Activated CD4-positive, alpha-beta T cell treated with anti-CD3 and anti-CD28 coated beads for 36 hours (primary cell): ENCODE results near the gene ERO1B. TPM values are rescaled to one million over a fixed set of nuclear protein-coding genes. Genes with fewer than 3 reads are reported as not detected.
A peak's percentile ranks its signal among the peaks of the same experiment; 100 is the strongest.

ENCODE experiments used
- ATAC-seq: fragments of 200-7000 bp; cut with Tn5 transposase; one replicate; pipeline ENCODE4 v1.10.0; 2021; ENCODE audit warnings: mild to moderate bottlenecking, moderate library complexity
- CTCF ChIA-PET: fragments of 350-600 bp; sonication (Branson Sonifier 250); formaldehyde crosslinking; loops from one replicate; lab custom pipeline; 2021; ENCODE audit warnings: antibody characterized with exemption; lab: Charles Lee
- POLR2A ChIA-PET: fragments of 350-600 bp; sonication (Branson Sonifier 250); formaldehyde crosslinking; loops from one replicate; lab custom pipeline; 2021; ENCODE audit warnings: antibody characterized with exemption, inconsistent platforms; lab: Charles Lee
- DNase-seq: peaks from one replicate; pipeline ENCODE4 v3.0.0-alpha.2; 2020
- H3K27ac Mint-ChIP-seq: one replicate; pipeline ENCODE4 v1.8.0; 2021; ENCODE audit warnings: mixed read lengths
- H3K27me3 Mint-ChIP-seq: one replicate; pipeline ENCODE4 v1.8.0; 2021; ENCODE audit warnings: mixed read lengths
- H3K36me3 Mint-ChIP-seq: one replicate; pipeline ENCODE4 v1.8.0; 2021; ENCODE audit warnings: low read depth, mixed read lengths
- H3K4me1 Mint-ChIP-seq: one replicate; pipeline ENCODE4 v1.8.0; 2021; ENCODE audit warnings: mixed read lengths
- H3K4me3 Mint-ChIP-seq: one replicate; pipeline ENCODE4 v1.8.0; 2021; ENCODE audit warnings: mild to moderate bottlenecking, moderate library complexity, mixed read lengths
- H3K9me3 Mint-ChIP-seq: one replicate; pipeline ENCODE4 v1.8.0; 2021; ENCODE audit warnings: low read depth, mixed read lengths
- intact Hi-C, 2 experiments: fragments of 100-400 bp; cut with DNase I in 1 of 2; cut with micrococcal nuclease in 1 of 2; formaldehyde crosslinking; loops; one replicate each; pipeline versions ENCODE4 v1.14.2 to v1.15.1; 2022 to 2024; cut with DNase I, micrococcal nuclease
- total RNA-seq, 2 experiments: library from RNA; stranded (reverse); gene quantifications; one replicate each; pipeline ENCODE4 v1.2.3, GENCODE V29; 2021

Gene ERO1B
- total RNA-seq, 2 experiments from 2014 or later = 2.2 to 2.8 TPM

DNA sequence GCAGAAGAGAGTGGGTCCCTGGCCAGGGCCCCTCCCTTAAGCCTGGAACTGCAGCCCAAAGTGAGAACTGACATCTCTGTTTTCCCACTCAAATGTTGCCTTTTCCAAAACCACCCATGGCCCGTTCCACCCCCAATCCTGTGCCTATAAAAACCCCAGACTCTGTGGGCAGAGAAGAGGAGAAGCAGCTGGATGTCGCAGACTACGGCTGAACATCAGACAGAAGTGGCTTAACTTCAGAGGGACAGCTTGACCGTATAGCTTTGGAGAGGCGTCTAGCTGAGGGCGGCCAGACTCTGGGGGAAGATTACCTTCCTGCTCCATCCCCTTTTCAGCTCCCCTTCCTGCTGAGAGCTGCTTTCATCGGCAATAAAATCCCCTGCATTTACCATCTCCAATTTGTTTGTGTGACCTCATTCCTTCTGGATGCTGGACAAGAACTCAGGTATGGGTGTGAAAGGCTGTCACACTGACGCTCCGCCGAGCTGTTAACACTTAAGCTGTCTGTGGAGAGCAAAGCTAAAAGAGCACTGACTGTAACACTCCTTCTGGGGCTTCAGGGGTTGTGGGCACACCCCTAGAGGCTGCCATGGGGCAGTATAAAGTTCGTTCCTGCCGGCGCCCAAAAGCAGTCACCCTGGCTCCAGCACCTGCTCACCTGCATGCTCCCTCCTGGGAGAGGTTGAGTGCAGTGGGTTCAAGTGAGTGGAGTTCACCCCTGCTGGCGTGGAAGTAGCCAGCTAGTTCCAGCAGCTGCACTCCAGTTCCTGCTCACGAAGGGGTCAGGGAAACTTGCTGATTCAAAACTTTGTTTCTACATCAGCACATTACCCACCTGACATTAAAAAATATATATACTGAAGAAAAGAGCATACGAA is 19.6 kb upstream of the ERO1B start:
- H3K27me3 Mint-ChIP-seq = peaks cover 2% of the 10 kb centered on the region
- ATAC-seq (no peak), DNase-seq (no peak)
- no peaks in the 10 kb centered on the region for H3K9me3 Mint-ChIP-seq
- H3K4me1 Mint-ChIP-seq = peaks cover 5% of the 10 kb centered on the region
- H3K36me3 Mint-ChIP-seq = no peaks in the 10 kb centered on the region
- no peak overlapping the region for H3K4me3 Mint-ChIP-seq
- H3K27ac Mint-ChIP-seq = no peak overlapping the region
- intact Hi-C loops = no loop called here
- ChIA-PET CTCF (no interaction called here), POLR2A (no interaction called here)

DNA sequence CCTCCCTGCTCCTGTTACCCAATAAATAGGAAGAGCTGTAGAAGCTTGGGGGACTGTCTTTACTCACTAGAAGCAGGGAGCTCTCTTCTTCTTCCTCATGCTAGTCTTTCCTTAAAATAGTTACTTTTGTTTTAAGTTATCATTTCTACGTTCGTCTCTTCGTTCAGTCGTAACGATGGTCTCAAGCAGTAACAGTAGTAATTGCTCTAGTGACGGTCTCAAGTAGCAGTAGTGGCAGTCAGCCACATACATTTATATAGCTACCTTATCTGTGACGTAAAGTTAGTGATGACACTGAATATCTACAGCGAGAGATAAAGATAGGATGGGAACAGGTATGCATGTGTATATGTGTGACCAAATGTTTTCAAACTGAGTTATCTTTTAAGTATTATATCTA is 15.4 kb upstream of the ERO1B start:
- POLR2A ChIA-PET = no interaction called here
- Mint-ChIP-seq H3K27me3 (peaks cover 2% of the 10 kb centered on the region), H3K4me1 (no peaks in the 10 kb centered on the region), H3K9me3 (no peaks in the 10 kb centered on the region), H3K36me3 (no peaks in the 10 kb centered on the region), H3K27ac (no peak overlapping the region), H3K4me3 (no peak overlapping the region)
- CTCF ChIA-PET = no interaction called here
- DNase-seq (no peak), ATAC-seq (no peak)
- intact Hi-C loops = no loop called here

GRCh38 chr1:236292425-236292824 is 10.7 kb upstream of the ERO1B start:
- H3K27ac Mint-ChIP-seq = no peak overlapping the region
- CTCF ChIA-PET = interaction anchor here (1.3 kb wide), 1 partner anchor 12 kb away, joined by 3 read pairs; no protein-coding TSS in a partner anchor
- intact Hi-C loops = no loop called here

GRCh38 chr1:236289492-236290131 is 7.9 kb upstream of the ERO1B start:
- ChIA-PET CTCF (interaction anchor here (0.7 to 1.2 kb wide), 2 partner anchors 187 to 216 kb away, joined by 3 read pairs; no protein-coding TSS in a partner anchor), POLR2A (no interaction called here)
- H3K27me3 Mint-ChIP-seq = no peaks in the 10 kb centered on the region
- H3K4me1 Mint-ChIP-seq = peaks cover 11% of the 10 kb centered on the region
- no peaks in the 10 kb centered on the region for H3K9me3 Mint-ChIP-seq
- H3K36me3 Mint-ChIP-seq = no peaks in the 10 kb centered on the region
- no peak overlapping the region for H3K4me3 Mint-ChIP-seq
- ATAC-seq (no peak), DNase-seq (no peak)
- intact Hi-C loops = loop anchor here in 1 of 2 experiments (10.0 kb wide), 1 partner anchor 505 kb away; the partner anchor contains the start of gene MTR
- no peak overlapping the region for H3K27ac Mint-ChIP-seq

More at GRCh38 chr1:236292425-236292824, 10.7 kb upstream of the ERO1B start:
- POLR2A ChIA-PET = no interaction called here
- H3K36me3 Mint-ChIP-seq = no peaks in the 10 kb centered on the region
- no peak overlapping the region for H3K4me3 Mint-ChIP-seq
- no peak for ATAC-seq
- no peaks in the 10 kb centered on the region for H3K9me3 Mint-ChIP-seq
- H3K27me3 Mint-ChIP-seq = peaks cover 2% of the 10 kb centered on the region
- DNase-seq = no peak
- H3K4me1 Mint-ChIP-seq = no peaks in the 10 kb centered on the region

GRCh38 chr1:236288620-236288976 is 6.8 kb upstream of the ERO1B start:
- ATAC-seq (no peak), DNase-seq (no peak)
- intact Hi-C loops = loop anchor here in 1 of 2 experiments (10.0 kb wide), 1 partner anchor 506 kb away; the partner anchor contains the start of gene MTR
- ChIA-PET CTCF (no interaction called here), POLR2A (no interaction called here)
- H3K36me3 Mint-ChIP-seq = no peaks in the 10 kb centered on the region
- H3K9me3 Mint-ChIP-seq = no peaks in the 10 kb centered on the region
- peaks cover 21% of the 10 kb centered on the region for H3K4me1 Mint-ChIP-seq
- no peaks in the 10 kb centered on the region for H3K27me3 Mint-ChIP-seq
- no peak overlapping the region for H3K4me3 Mint-ChIP-seq
- no peak overlapping the region for H3K27ac Mint-ChIP-seq

DNA sequence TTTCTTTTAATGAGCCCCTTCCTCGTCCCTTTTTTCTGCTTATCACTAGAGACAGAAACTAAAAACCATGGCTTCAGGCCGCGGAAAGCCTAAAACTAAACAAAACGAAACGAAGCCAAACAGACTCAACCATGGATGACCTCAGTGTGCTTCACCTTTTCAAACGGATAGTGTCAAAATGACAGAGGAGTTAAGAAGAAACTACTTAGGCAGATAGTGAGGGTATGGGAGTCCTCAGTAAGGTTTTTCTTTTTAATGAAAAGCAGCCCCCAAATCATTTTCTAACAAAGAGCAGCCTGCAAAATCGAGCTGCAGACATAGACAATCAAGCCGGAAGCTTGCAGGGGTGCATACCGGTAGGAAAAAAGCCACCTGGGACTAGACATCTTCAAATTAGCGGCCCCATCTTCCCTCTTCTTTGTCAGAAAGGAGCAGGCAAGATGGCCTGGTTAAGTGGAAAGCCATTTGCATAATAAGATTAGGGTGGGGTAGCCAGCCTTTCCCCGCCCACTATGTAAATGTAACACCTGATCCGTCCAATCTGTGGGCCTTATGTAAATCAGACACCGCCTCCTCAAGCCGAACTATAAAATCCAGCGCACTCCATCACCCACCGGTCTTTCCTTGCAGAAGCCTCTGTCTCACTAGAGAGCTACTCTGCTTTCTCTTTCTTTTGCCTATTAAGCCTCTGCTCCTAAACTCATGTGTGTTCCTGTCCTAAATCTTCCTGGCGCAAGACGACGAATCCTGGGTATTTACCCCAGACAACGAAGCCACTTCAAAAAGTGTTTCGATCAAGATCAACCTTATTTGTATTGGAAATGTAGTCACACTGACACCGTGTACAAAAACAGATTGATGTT is 6.2 kb upstream of the ERO1B start:
- ChIA-PET CTCF (interaction anchor here (0.5 to 0.6 kb wide), 2 partner anchors 61 to 199 kb away, joined by 3 read pairs; no protein-coding TSS in a partner anchor), POLR2A (no interaction called here)
- Mint-ChIP-seq H3K9me3 (no peaks in the 10 kb centered on the region), H3K27me3 (peaks cover under 1% of the 10 kb centered on the region), H3K27ac (no peak overlapping the region), H3K4me3 (no peak overlapping the region), H3K36me3 (no peaks in the 10 kb centered on the region), H3K4me1 (peaks cover 27% of the 10 kb centered on the region)
- DNase-seq = no peak
- intact Hi-C loops = loop anchor here in 1 of 2 experiments (10.0 kb wide), 1 partner anchor 507 kb away; the partner anchor contains the start of gene MTR
- no peak for ATAC-seq

DNA sequence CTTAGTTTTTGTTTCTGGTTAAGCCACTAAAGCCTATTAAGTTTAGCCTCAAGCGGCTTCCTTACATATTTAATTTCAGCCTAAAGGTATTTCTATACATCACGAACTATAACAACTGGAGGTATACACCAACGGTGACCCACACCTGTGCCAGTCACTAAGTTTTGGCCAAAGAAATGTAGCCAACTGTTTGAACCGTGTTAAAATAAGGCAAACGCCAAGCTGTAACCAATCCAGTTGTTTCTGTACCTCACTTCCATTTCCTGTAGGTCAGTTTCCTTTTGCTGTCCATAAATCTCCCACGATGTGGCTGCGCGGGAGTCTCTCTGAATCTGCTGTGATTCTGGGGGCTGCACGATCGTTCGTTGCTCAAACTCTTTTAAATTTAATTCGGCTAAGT is 5.6 kb upstream of the ERO1B start:
- Mint-ChIP-seq H3K27me3 (peaks cover 1% of the 10 kb centered on the region), H3K4me1 (peaks cover 33% of the 10 kb centered on the region), H3K36me3 (no peaks in the 10 kb centered on the region), H3K4me3 (no peak overlapping the region), H3K9me3 (no peaks in the 10 kb centered on the region), H3K27ac (no peak overlapping the region)
- no peak for DNase-seq
- no peak for ATAC-seq
- intact Hi-C loops = loop anchor here in 1 of 2 experiments (10.0 kb wide), 1 partner anchor 507 kb away; the partner anchor contains the start of gene MTR
- ChIA-PET CTCF (interaction anchor here (0.5 kb wide), 1 partner anchor 199 kb away, joined by 3 read pairs; no protein-coding TSS in a partner anchor), POLR2A (no interaction called here)

DNA sequence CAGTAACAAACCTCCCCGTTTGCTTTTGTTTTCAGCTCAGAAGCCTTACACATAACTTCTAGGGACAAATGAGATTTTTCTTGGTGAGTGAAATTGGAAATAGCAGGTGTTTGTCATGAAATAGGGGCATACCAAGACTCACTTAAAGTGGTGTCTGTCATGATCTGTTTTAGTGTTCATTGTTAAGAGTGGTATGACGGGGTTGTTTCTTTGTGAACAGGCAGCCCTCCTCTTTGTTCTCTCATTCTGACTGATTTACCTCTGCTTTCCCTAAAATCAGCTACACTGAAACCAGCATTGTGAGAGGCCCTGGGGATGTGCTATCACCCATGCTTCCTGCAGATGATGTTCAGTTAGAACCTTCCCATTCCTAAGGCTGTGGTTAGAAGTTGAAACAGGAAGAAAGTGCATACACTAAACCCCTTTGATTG is 2.5 kb upstream of the ERO1B start:
- peak overlapping the region; percentile 38 for H3K4me3 Mint-ChIP-seq
- ChIA-PET POLR2A (interaction anchor here (0.5 to 1.3 kb wide), 9 partner anchors 11 to 522 kb away, joined by 3 to 5 read pairs (median 4); partner anchors contain the start of gene LGALS8), CTCF (interaction anchor here (0.6 to 2.0 kb wide), 4 partner anchors 54 to 501 kb away, joined by 3 to 4 read pairs (median 4); no protein-coding TSS in a partner anchor)
- DNase-seq (peak; percentile 57), ATAC-seq (peak; percentile 76)
- H3K9me3 Mint-ChIP-seq = no peaks in the 10 kb centered on the region
- no peaks in the 10 kb centered on the region for H3K36me3 Mint-ChIP-seq
- intact Hi-C loops = loop anchor here (1.0 to 10.0 kb wide), 13 partner anchors 70 to 957 kb away; partner anchors contain the start of genes ARID4B (in 1 of the 2), B3GALNT2 (in 1 of the 2), GGPS1 (in 1 of the 2) and LGALS8 (in 1 of the 2)
- H3K4me1 Mint-ChIP-seq = peaks cover 47% of the 10 kb centered on the region
- peaks cover 1% of the 10 kb centered on the region for H3K27me3 Mint-ChIP-seq
- H3K27ac Mint-ChIP-seq = peak overlapping the region; percentile 62

GRCh38 chr1:236282719-236283118 is 961 bp upstream of the ERO1B start:
- Mint-ChIP-seq H3K27me3 (peaks cover 1% of the 10 kb centered on the region), H3K9me3 (no peaks in the 10 kb centered on the region), H3K4me3 (peak overlapping the region; percentile 82), H3K27ac (peak overlapping the region; percentile 70), H3K4me1 (peaks cover 47% of the 10 kb centered on the region), H3K36me3 (no peaks in the 10 kb centered on the region)
- CTCF ChIA-PET = interaction anchor here (0.6 kb wide), 2 partner anchors 156 to 425 kb away, joined by 3 read pairs; no protein-coding TSS in a partner anchor
- POLR2A ChIA-PET = no interaction called here
- no peak for DNase-seq
- ATAC-seq = no peak
- intact Hi-C loops = loop anchor here (1.0 to 10.0 kb wide), 13 partner anchors 139 to 955 kb away; partner anchors contain the start of genes LYST (in 2 of the 2), MTR (in 2 of the 2), ARID4B (in 1 of the 2) and B3GALNT2 (in 1 of the 2)

DNA sequence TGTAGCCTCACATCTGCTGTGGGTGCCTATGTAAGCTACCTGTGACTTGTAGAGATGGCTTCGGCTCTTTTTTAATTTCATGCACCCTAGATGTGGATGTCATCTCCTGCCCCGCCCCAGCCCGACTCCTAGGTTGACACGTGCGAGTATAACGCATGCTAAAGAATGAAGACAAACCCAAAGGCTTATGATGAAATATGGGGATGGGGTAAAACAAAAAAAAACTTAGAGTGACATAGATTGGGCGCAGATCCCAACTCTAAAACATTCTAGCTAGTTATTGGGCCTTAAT is 613 bp upstream of the ERO1B start:
- CTCF ChIA-PET = interaction anchor here (0.6 to 1.0 kb wide), 3 partner anchors 12 to 424 kb away, joined by 3 to 4 read pairs (median 3); no protein-coding TSS in a partner anchor
- peak; percentile 71 for DNase-seq
- Mint-ChIP-seq H3K27ac (peak overlapping the region; percentile 70), H3K36me3 (no peaks in the 10 kb centered on the region), H3K4me1 (peaks cover 47% of the 10 kb centered on the region), H3K27me3 (peaks cover 1% of the 10 kb centered on the region), H3K9me3 (no peaks in the 10 kb centered on the region), H3K4me3 (peak overlapping the region; percentile 82)
- ATAC-seq = peak; percentile 12
- POLR2A ChIA-PET = no interaction called here
- intact Hi-C loops = loop anchor here (1.0 to 10.0 kb wide), 13 partner anchors 139 to 955 kb away; partner anchors contain the start of genes LYST (in 2 of the 2), MTR (in 2 of the 2), ARID4B (in 1 of the 2) and B3GALNT2 (in 1 of the 2)
